ENCODE data around the gene ZNF605. TPM values are rescaled to one million over a fixed set of nuclear protein-coding genes. Genes with fewer than 3 reads are reported as not detected.

ZNF605 gene
- total and polyA plus RNA-seq, 9 donors = 5.2 to 20.9 (median 10.5) TPM

- peaks cover 10 to 44% of the 10 kb centered on the region in 2 donors for H3K9me3 ChIP-seq
- H3K27me3 ChIP-seq = no peaks in the 10 kb centered on the region
- WGBS, 3 donors = 54 to 78% (median 57%) methylated on average over 1 of the region's 1 CpG
Observed at GRCh38 chr12:132923356-132923909, 32.7 kb downstream of the ZNF605 start.

GRCh38 chr12:132922676-132923075 lies 33.4 kb downstream of the ZNF605 start:
- no peaks in the 10 kb centered on the region for H3K36me3 ChIP-seq
- H3K9me3 ChIP-seq = peaks cover 10 to 49% of the 10 kb centered on the region in 2 donors
- H3K27me3 ChIP-seq = no peaks in the 10 kb centered on the region
- no peaks in the 10 kb centered on the region for H3K4me1 ChIP-seq (ENCODE audit: insufficient read depth)
- no peak overlapping the region for H3K4me3 ChIP-seq
- DNase-seq = no peak
- H3K27ac ChIP-seq = no peak overlapping the region
- no peak for TF ChIP-seq CTCF (IDR thresholded peaks at IDR 0.05)
- TF ChIP-seq EP300 (IDR thresholded peaks at IDR 0.05) = no peak
- no peak for TF ChIP-seq POLR2A (IDR thresholded peaks at IDR 0.05)
- 95 to 97% (median 95%) methylated on average over 4 of the region's 4 CpGs for WGBS, 3 donors
- intact Hi-C loops (cut with DNase I) = no loop called here

More at GRCh38 chr12:132923356-132923909, 32.7 kb downstream of the ZNF605 start:
- TF ChIP-seq POLR2A (IDR thresholded peaks at IDR 0.05) (no peak), CTCF (IDR thresholded peaks at IDR 0.05) (no peak), EP300 (IDR thresholded peaks at IDR 0.05) (no peak)
- H3K4me3 ChIP-seq = no peak overlapping the region
- intact Hi-C loops (cut with DNase I) = no loop called here
- no peak for DNase-seq
- no peaks in the 10 kb centered on the region for H3K36me3 ChIP-seq
- no peaks in the 10 kb centered on the region for H3K4me1 ChIP-seq (ENCODE audit: insufficient read depth)
- no peak overlapping the region for H3K27ac ChIP-seq

GRCh38 chr12:132921685-132922084 lies 34.4 kb downstream of the ZNF605 start:
- WGBS, 3 donors = 74 to 85% (median 77%) methylated on average over 9 of the region's 9 CpGs
- no peaks in the 10 kb centered on the region for H3K4me1 ChIP-seq (ENCODE audit: insufficient read depth)
- peaks cover 10 to 46% of the 10 kb centered on the region in 2 donors for H3K9me3 ChIP-seq
- H3K27ac ChIP-seq = no peak overlapping the region
- no peak overlapping the region for H3K4me3 ChIP-seq
- H3K36me3 ChIP-seq = no peaks in the 10 kb centered on the region
- intact Hi-C loops (cut with DNase I) = no loop called here
- no peaks in the 10 kb centered on the region for H3K27me3 ChIP-seq
- DNase-seq = no peak
- TF ChIP-seq CTCF (IDR thresholded peaks at IDR 0.05) (no peak), EP300 (IDR thresholded peaks at IDR 0.05) (no peak), POLR2A (IDR thresholded peaks at IDR 0.05) (no peak)

GRCh38 chr12:132918680-132919079 lies 37.4 kb downstream of the ZNF605 start:
- intact Hi-C loops (cut with DNase I) = loop anchor here in 1 of 4 donors (5.0 kb wide), 1 partner anchor 34 kb away; no protein-coding TSS in a partner anchor
- H3K36me3 ChIP-seq = no peaks in the 10 kb centered on the region
- H3K9me3 ChIP-seq = peaks cover 0 to 29% of the 10 kb centered on the region in 2 donors
- 89 to 96% (median 94%) methylated on average over 6 of the region's 6 CpGs for WGBS, 3 donors
- no peak overlapping the region for H3K4me3 ChIP-seq
- no peaks in the 10 kb centered on the region for H3K4me1 ChIP-seq (ENCODE audit: insufficient read depth)
- TF ChIP-seq POLR2A (IDR thresholded peaks at IDR 0.05) (no peak), EP300 (IDR thresholded peaks at IDR 0.05) (no peak), CTCF (IDR thresholded peaks at IDR 0.05) (no peak)
- H3K27me3 ChIP-seq = no peaks in the 10 kb centered on the region
- no peak for DNase-seq
- no peak overlapping the region for H3K27ac ChIP-seq

Measured in ovary (tissue), 9 donors.